Activated T-cell treated with anti-CD3 and anti-CD28 coated beads for 4 hours (primary cell): ENCODE results near the gene PCDHB15.

Experiments
- DNase-seq: peaks from one replicate; pipeline ENCODE4 v3.0.0-alpha.2; 2020

PCDHB15 gene

GRCh38 chr5:141250576-141250975 lies 5.4 kb downstream of the PCDHB15 start:
- DNase-seq: no peak

- DNase-seq: no peak
Measured at GRCh38 chr5:141258464-141258863, 13.3 kb downstream of the PCDHB15 start.

- DNase-seq: no peak
Measured at GRCh38 chr5:141258948-141259347, 13.8 kb downstream of the PCDHB15 start.

GRCh38 chr5:141260458-141261237 lies 15.5 kb downstream of the PCDHB15 start:
- DNase-seq: no peak

- no peak for DNase-seq
Measured at GRCh38 chr5:141261238-141261546, 16.0 kb downstream of the PCDHB15 start.

- no peak for DNase-seq
Measured at GRCh38 chr5:141269195-141269594, 24.0 kb downstream of the PCDHB15 start.

GRCh38 chr5:141272906-141273305 lies 27.7 kb downstream of the PCDHB15 start:
- DNase-seq: no peak

GRCh38 chr5:141298376-141298775 lies 53.2 kb downstream of the PCDHB15 start:
- DNase-seq: no peak
